ENCODE measurements around the gene CTXN3. TPM values are rescaled to one million over a fixed set of nuclear protein-coding genes. Genes with fewer than 3 reads are reported as not detected.

CTXN3 gene
- total RNA-seq, 1 donor from 2014 or later = not detected

GRCh38 chr5:127650649-127651048, 1.8 kb downstream of the CTXN3 start:
- Mint-ChIP-seq H3K9me3 (no peaks in the 10 kb centered on the region), H3K27me3 (ENCODE audit: insufficient read depth, low read depth) (peaks cover 2% of the 10 kb centered on the region), H3K4me1 (peaks cover 41% of the 10 kb centered on the region), H3K36me3 (no peaks in the 10 kb centered on the region), H3K27ac (peak overlapping the region; percentile 38), H3K4me3 (no peak overlapping the region)
- Histone ChIP-seq H3F3A (ENCODE audit: low read depth) (peaks cover 19% of the 10 kb centered on the region), H2AFZ (replicated peaks) (no peak overlapping the region), H3K9ac (no peak overlapping the region), H3K4me1 (peaks cover 33% of the 10 kb centered on the region), H3K27ac (no peak overlapping the region), H4K20me1 (ENCODE audit: low read depth) (no peaks in the 10 kb centered on the region), H3K36me3 (no peaks in the 10 kb centered on the region), H3K4me3 (no peak overlapping the region), H3K27me3 (no peaks in the 10 kb centered on the region), H3K9me3 (ENCODE audit: low read depth) (no peaks in the 10 kb centered on the region), H3K79me2 (ENCODE audit: low read depth) (no peaks in the 10 kb centered on the region), H3K4me2 (peak overlapping the region; percentile 52)
- no peak for DNase-seq (ENCODE audit: low spot score)
- TF ChIP-seq EZH2 (IDR thresholded peaks at IDR 0.05) (no peak), EZH2phosphoT487 (IDR thresholded peaks at IDR 0.05) (no peak), CTCF (IDR thresholded peaks at IDR 0.05) (no peak)

GRCh38 chr5:127652952-127653611, 4.2 kb downstream of the CTXN3 start:
- H3K27me3 Mint-ChIP-seq (ENCODE audit: insufficient read depth, low read depth) = peaks cover 2% of the 10 kb centered on the region
- Histone ChIP-seq H3K36me3 (no peaks in the 10 kb centered on the region), H3K79me2 (ENCODE audit: low read depth) (no peaks in the 10 kb centered on the region), H3K4me2 (no peak overlapping the region), H3K9ac (no peak overlapping the region), H3F3A (ENCODE audit: low read depth) (peaks cover 19% of the 10 kb centered on the region), H3K4me1 (peaks cover 36% of the 10 kb centered on the region), H3K4me3 (no peak overlapping the region), H3K27ac (no peak overlapping the region), H3K9me3 (ENCODE audit: low read depth) (no peaks in the 10 kb centered on the region), H4K20me1 (ENCODE audit: low read depth) (no peaks in the 10 kb centered on the region), H2AFZ (replicated peaks) (no peak overlapping the region), H3K27me3 (no peaks in the 10 kb centered on the region)
- TF ChIP-seq CTCF (IDR thresholded peaks at IDR 0.05) (no peak), EZH2 (IDR thresholded peaks at IDR 0.05) (no peak), EZH2phosphoT487 (IDR thresholded peaks at IDR 0.05) (no peak)
- H3K27ac Mint-ChIP-seq = no peak overlapping the region
- H3K9me3 Mint-ChIP-seq = no peaks in the 10 kb centered on the region
- no peaks in the 10 kb centered on the region for H3K36me3 Mint-ChIP-seq
- DNase-seq (ENCODE audit: low spot score) = no peak
- no peak overlapping the region for H3K4me3 Mint-ChIP-seq
- H3K4me1 Mint-ChIP-seq = peaks cover 31% of the 10 kb centered on the region

GRCh38 chr5:127656825-127657224, 7.9 kb downstream of the CTXN3 start:
- H3K9me3 ChIP-seq (ENCODE audit: low read depth) = no peaks in the 10 kb centered on the region
- H3K4me2 ChIP-seq = no peak overlapping the region
- Mint-ChIP-seq H3K9me3 (no peaks in the 10 kb centered on the region), H3K4me1 (peaks cover 22% of the 10 kb centered on the region), H3K27me3 (ENCODE audit: insufficient read depth, low read depth) (no peaks in the 10 kb centered on the region), H3K4me3 (no peak overlapping the region), H3K36me3 (no peaks in the 10 kb centered on the region), H3K27ac (no peak overlapping the region)
- peaks cover 33% of the 10 kb centered on the region for H3K4me1 ChIP-seq
- no peak for TF ChIP-seq CTCF (IDR thresholded peaks at IDR 0.05)
- no peak for TF ChIP-seq EZH2phosphoT487 (IDR thresholded peaks at IDR 0.05)
- no peak for TF ChIP-seq EZH2 (IDR thresholded peaks at IDR 0.05)
- no peaks in the 10 kb centered on the region for H3K27me3 ChIP-seq
- no peak overlapping the region for H3K9ac ChIP-seq
- H3K79me2 ChIP-seq (ENCODE audit: low read depth) = no peaks in the 10 kb centered on the region
- H4K20me1 ChIP-seq (ENCODE audit: low read depth) = no peaks in the 10 kb centered on the region
- no peak overlapping the region for H3K27ac ChIP-seq
- H2AFZ ChIP-seq (replicated peaks) = no peak overlapping the region
- H3F3A ChIP-seq (ENCODE audit: low read depth) = peaks cover 16% of the 10 kb centered on the region
- H3K4me3 ChIP-seq = no peak overlapping the region
- no peak for DNase-seq (ENCODE audit: low spot score)
- no peaks in the 10 kb centered on the region for H3K36me3 ChIP-seq

Measured in neural progenitor cell (in vitro differentiated cells).